H1 (cell line): ENCODE results near the gene TPRA1.

Source experiments
- CBX5 ChIP-seq: fragments of 300-800, 300-1000 bp; sonication (generic); IDR thresholded peaks from 2 replicates; pipeline ENCODE4 v1.7.1; 2016; ENCODE audit warnings: antibody characterized with exemption, low read length, low read depth
- CHD1 ChIP-seq: IDR thresholded peaks from 2 replicates; pipeline ENCODE4 v1.6.1; 2012; ENCODE audit warnings: low read depth, low read length, improper control_type of control experiment
- GABPA ChIP-seq: IDR thresholded peaks from 2 replicates; pipeline ENCODE4 v1.6.1; 2011; ENCODE audit warnings: mild to moderate bottlenecking, low read length, moderate library complexity, borderline replicate concordance; ENCODE audit not compliant: insufficient read depth
- POLR2A ChIP-seq, 2 experiments: IDR thresholded peaks; 1 replicate in 1 of 2; 2 replicates in 1 of 2; pipeline ENCODE4 v1.6.1; 2011; ENCODE audit warnings: low read depth in 2 of 2, low read length in 2 of 2, mild to moderate bottlenecking in 2 of 2; ENCODE audit errors: control extremely low read depth in 1 of 2
- TF ChIP-seq, protein P1 (sequence below), 3 experiments: IDR thresholded peaks; 1 replicate in 2 of 3; 2 replicates in 1 of 3; pipeline versions ENCODE4 v1.5.1 to v1.6.1; 2011; ENCODE audit warnings: low read length in 3 of 3, mild to moderate bottlenecking in 3 of 3, inconsistent platforms in 2 of 3, low read depth in 1 of 3, moderate library complexity in 1 of 3; ENCODE audit not compliant: insufficient read depth in 1 of 3; ENCODE audit errors: control extremely low read depth in 1 of 3

DNA sequence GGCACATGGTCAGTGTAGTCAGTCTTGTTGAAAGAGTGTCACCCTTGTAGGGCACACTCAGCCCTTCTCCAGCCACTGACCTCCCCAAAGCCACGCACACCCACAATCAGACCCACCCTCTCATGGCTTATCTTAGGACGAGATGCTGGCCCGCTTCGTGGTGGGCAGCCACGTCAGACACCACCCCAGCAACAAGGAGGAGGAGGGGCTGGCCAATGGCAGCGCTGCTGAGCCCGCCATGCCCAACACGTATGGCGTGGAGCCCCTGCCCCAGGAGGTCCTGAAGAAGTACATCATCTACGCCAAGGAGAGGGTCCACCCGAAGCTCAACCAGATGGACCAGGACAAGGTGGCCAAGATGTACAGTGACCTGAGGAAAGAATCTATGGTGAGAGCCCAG lies 28.4 kb upstream of the TPRA1 start:
- TF ChIP-seq, protein P1, sequence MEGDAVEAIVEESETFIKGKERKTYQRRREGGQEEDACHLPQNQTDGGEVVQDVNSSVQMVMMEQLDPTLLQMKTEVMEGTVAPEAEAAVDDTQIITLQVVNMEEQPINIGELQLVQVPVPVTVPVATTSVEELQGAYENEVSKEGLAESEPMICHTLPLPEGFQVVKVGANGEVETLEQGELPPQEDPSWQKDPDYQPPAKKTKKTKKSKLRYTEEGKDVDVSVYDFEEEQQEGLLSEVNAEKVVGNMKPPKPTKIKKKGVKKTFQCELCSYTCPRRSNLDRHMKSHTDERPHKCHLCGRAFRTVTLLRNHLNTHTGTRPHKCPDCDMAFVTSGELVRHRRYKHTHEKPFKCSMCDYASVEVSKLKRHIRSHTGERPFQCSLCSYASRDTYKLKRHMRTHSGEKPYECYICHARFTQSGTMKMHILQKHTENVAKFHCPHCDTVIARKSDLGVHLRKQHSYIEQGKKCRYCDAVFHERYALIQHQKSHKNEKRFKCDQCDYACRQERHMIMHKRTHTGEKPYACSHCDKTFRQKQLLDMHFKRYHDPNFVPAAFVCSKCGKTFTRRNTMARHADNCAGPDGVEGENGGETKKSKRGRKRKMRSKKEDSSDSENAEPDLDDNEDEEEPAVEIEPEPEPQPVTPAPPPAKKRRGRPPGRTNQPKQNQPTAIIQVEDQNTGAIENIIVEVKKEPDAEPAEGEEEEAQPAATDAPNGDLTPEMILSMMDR (IDR thresholded peaks at IDR 0.05; ENCODE audit: control extremely low read depth in 1 of 3, insufficient read depth in 1 of 3, low read depth in 1 of 3, low read length in 3 of 3): no peak
- TF ChIP-seq POLR2A (IDR thresholded peaks at IDR 0.05; ENCODE audit: control extremely low read depth in 1 of 2, low read depth in 2 of 2, low read length in 2 of 2) (no peak), CHD1 (no peak), GABPA (no peak), CBX5 (no peak)
